ENCODE measurements around the gene VIL1.

- no peak for TF ChIP-seq ELK1 (IDR thresholded peaks at IDR 0.05; ENCODE audit: borderline replicate concordance, low read depth, low read length)
- TF ChIP-seq CTCF (conservative IDR thresholded peaks at IDR 0.05; ENCODE audit: low read depth, low read length): no peak
- no peak for TF ChIP-seq USF2 (IDR thresholded peaks at IDR 0.05; ENCODE audit: low read depth, low read length)
- TF ChIP-seq RAD21 (IDR thresholded peaks at IDR 0.05; ENCODE audit: low read length): no peak
- TF ChIP-seq POLR2A (IDR thresholded peaks at IDR 0.05; ENCODE audit: low read depth, low read length): no peak
- TF ChIP-seq RCOR1 (IDR thresholded peaks at IDR 0.05; ENCODE audit: insufficient replicate concordance, low read length): no peak
- no peak for TF ChIP-seq CEBPB (IDR thresholded peaks at IDR 0.05; ENCODE audit: low read depth, low read length)
- no peak for TF ChIP-seq NFE2L2 (IDR thresholded peaks at IDR 0.05; ENCODE audit: low read depth, low read length)
- no peak for TF ChIP-seq FOS (IDR thresholded peaks at IDR 0.05; ENCODE audit: low read depth, low read length)
These were observed 604 bp upstream of the VIL1 start for GRCh38 chr2:218418321-218418716.
